Endothelial cell (in vitro differentiated cells): Measurements from ENCODE around the gene SLC16A8. TPM values are rescaled to one million over a fixed set of nuclear protein-coding genes. Genes with fewer than 3 reads are reported as not detected.

Source experiments
- DNase-seq: peaks from one replicate; pipeline ENCODE4 v3.0.0; 2021; ENCODE audit warnings: low spot score
- H3K27ac Mint-ChIP-seq: one replicate; pipeline ENCODE4 v1.8.0; 2021; ENCODE audit warnings: mixed read lengths, inconsistent platforms; ENCODE audit not compliant: unreplicated experiment
- H3K27me3 Mint-ChIP-seq: one replicate; pipeline ENCODE4 v1.8.0; 2021; ENCODE audit warnings: mild to moderate bottlenecking, moderate library complexity, mixed read lengths, inconsistent platforms; ENCODE audit not compliant: unreplicated experiment
- H3K36me3 Mint-ChIP-seq: one replicate; pipeline ENCODE4 v1.8.0; 2021; ENCODE audit warnings: mild to moderate bottlenecking, low read depth, mixed read lengths, inconsistent platforms; ENCODE audit not compliant: unreplicated experiment
- H3K4me1 Mint-ChIP-seq: one replicate; pipeline ENCODE4 v1.8.0; 2021; ENCODE audit warnings: mild to moderate bottlenecking, mixed read lengths, inconsistent platforms; ENCODE audit not compliant: unreplicated experiment
- H3K4me3 Mint-ChIP-seq: one replicate; pipeline ENCODE4 v1.8.0; 2021; ENCODE audit warnings: mild to moderate bottlenecking, mixed read lengths, inconsistent platforms; ENCODE audit not compliant: unreplicated experiment
- H3K9me3 Mint-ChIP-seq: one replicate; pipeline ENCODE4 v1.8.0; 2021; ENCODE audit warnings: mixed read lengths, inconsistent platforms; ENCODE audit not compliant: unreplicated experiment
- total RNA-seq: library from RNA; stranded (reverse); fragmentation: NEBNext Ultra II Directional; extraction: Animal tissue kit (Norgen Biotek cat#: 25700); gene quantifications from one replicate; pipeline ENCODE4 v1.2.1, GENCODE V29; 2021; ENCODE audit not compliant: unreplicated experiment
- TF ChIP-seq, protein P1 (sequence below): fragments of 200-600 bp; sonication (generic); IDR thresholded peaks from one replicate; pipeline ENCODE4 v1.5.0; 2021; ENCODE audit warnings: antibody characterized with exemption; ENCODE audit not compliant: unreplicated experiment

SLC16A8 gene
- total RNA-seq, 1 donor from 2014 or later = not detected

DNA sequence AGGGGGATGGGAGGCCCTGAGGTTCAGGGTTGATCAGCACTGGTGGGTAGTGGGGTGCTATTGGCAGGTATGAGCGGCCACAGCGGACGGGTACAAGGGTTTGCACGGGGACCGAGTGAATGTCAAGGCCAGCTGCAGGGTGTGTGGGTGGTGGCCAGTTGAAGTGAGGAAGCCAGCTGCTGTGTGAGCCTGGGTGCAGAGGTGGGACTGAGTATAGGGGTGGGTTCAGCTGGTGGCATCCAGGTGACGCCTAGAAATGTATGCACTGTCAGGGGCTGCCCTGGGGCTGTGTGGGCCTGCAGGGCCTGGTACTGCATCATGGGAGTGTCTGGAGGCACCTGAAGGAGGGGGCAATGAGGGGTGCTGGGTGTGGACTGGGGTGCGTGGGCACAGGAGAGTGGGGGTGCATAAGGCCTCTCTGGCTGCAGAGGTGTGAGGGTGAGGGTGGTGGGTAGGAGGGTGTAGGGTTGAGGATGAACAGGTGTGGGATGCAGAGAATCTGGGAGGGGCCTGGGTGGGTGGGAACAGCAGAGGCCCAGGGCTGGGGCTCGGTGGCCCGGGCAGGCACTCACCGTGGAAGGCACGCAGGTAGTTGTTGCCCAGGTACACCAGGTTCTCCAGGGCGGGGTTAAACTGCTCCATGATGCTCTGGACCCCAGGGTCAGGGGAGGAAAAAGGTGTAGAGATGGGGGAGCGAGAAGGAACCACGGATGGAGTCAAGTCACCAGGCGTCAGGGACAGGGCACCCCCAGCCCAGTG is 24.8 kb upstream of the SLC16A8 start:
- H3K9me3 Mint-ChIP-seq = no peaks in the 10 kb centered on the region
- TF ChIP-seq, protein P1, sequence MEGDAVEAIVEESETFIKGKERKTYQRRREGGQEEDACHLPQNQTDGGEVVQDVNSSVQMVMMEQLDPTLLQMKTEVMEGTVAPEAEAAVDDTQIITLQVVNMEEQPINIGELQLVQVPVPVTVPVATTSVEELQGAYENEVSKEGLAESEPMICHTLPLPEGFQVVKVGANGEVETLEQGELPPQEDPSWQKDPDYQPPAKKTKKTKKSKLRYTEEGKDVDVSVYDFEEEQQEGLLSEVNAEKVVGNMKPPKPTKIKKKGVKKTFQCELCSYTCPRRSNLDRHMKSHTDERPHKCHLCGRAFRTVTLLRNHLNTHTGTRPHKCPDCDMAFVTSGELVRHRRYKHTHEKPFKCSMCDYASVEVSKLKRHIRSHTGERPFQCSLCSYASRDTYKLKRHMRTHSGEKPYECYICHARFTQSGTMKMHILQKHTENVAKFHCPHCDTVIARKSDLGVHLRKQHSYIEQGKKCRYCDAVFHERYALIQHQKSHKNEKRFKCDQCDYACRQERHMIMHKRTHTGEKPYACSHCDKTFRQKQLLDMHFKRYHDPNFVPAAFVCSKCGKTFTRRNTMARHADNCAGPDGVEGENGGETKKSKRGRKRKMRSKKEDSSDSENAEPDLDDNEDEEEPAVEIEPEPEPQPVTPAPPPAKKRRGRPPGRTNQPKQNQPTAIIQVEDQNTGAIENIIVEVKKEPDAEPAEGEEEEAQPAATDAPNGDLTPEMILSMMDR = no peak
- H3K4me1 Mint-ChIP-seq = no peaks in the 10 kb centered on the region
- no peak for DNase-seq
- no peaks in the 10 kb centered on the region for H3K36me3 Mint-ChIP-seq
- H3K27ac Mint-ChIP-seq = no peak overlapping the region
- peaks cover 14% of the 10 kb centered on the region for H3K27me3 Mint-ChIP-seq
- no peak overlapping the region for H3K4me3 Mint-ChIP-seq

DNA sequence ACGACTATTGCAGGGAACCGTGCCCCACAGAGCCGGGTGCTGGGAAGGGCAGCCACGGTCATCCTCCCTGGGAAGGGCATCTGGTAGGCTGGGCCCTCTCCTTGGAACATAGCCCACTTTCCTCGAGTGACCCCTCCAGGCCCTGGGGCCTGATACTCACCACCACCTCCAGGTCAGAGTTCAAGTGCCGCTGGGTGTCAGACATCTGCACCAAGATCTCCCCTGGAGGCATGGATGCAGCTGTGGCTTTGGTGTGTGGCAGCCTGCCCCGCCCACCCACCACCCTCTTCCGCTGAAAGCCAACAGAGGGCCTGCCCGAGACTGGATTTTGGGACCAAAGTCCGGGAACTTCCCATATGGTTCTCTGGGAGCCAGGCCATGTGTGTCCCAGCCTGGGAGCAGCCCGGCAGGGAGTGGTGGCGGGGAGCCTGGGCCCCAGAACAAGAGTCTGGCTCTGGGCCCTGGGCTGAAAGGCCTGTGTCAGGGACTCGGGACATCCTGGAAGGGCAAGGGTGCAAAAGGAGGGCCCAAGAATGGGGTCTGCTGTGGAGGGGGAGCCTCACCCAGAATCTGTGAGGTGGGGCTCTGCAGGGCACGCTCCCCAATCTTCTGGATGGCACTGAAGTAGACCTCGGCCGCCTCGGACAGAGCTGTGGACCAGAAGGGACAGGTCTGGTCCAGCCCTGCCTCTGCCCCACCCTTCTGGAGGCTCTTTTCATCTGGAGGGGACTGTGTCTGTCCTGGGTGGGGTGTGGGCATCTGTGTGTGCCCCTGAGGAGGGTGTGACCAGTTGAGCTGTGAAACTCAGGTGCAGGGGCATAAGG is 23.9 kb upstream of the SLC16A8 start:
- Mint-ChIP-seq H3K9me3 (no peaks in the 10 kb centered on the region), H3K4me3 (no peak overlapping the region), H3K27me3 (peaks cover 10% of the 10 kb centered on the region), H3K27ac (no peak overlapping the region), H3K36me3 (no peaks in the 10 kb centered on the region), H3K4me1 (no peaks in the 10 kb centered on the region)
- TF ChIP-seq, protein P1 = no peak
- DNase-seq = no peak

DNA sequence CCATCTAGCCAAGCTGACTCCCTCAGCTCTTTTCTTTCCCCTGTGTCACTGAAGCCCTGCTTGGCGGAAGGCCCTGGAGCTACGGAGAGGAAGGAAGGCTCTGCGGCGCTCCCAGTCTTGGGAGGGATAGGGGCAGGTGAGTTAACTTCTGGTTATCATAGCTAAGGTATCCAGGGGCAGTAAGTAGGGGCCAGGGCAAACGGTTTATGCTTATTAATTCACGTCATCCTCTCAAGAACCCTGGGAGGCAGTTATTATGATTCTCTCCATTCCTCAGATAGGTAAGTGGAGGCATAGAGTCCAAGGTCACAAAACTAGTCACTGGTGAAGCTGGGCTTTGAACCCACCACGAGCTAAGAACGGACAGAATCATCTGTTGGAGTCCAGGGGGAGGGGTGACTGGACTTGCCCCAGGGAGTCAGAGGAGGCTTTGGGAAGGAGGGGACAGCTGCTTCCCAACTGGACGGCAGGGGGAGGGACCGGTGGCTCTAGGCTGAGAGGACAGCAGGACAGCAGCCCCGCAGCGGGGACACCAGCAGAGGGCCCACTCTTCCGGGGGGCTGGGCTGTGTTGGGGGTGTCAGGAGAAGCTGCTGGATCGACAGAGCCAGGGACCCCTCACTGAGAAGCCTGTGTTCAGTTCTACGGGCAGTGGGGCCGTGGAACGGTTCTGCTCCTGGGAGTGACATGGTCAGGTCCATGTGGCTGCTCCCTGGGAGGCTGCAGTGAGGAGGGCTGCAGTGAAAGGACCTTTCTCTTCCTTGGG is 23.0 kb upstream of the SLC16A8 start:
- Mint-ChIP-seq H3K36me3 (no peaks in the 10 kb centered on the region), H3K4me3 (no peak overlapping the region), H3K27me3 (peaks cover 8% of the 10 kb centered on the region), H3K4me1 (peaks cover 5% of the 10 kb centered on the region), H3K9me3 (no peaks in the 10 kb centered on the region), H3K27ac (no peak overlapping the region)
- TF ChIP-seq, protein P1 = no peak
- DNase-seq = no peak

DNA sequence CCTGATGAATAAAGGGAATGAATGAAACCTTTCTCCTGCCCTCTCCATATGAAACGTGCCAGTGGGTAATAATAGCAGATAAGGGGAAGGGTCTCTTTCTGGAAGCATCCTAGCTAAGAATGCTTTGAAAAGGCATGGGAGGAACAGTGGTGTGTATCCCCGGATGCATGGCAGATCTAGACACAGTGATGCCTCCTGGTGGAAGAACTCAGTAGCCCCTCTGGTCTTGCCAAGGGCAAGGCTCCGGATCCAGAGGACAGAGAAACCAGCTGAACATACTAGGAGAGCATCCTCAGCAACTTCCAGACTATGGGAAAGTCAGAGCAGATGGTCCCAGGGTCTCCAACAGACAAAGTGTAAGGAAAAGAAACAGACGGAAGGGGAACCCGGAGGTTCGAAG is 20.1 kb upstream of the SLC16A8 start:
- no peak for DNase-seq
- no peaks in the 10 kb centered on the region for H3K36me3 Mint-ChIP-seq

More for the DNA sequence above, 20.1 kb upstream of the SLC16A8 start:
- no peak overlapping the region for H3K4me3 Mint-ChIP-seq
- TF ChIP-seq, protein P1 = no peak
- H3K27me3 Mint-ChIP-seq = peaks cover 5% of the 10 kb centered on the region
- H3K4me1 Mint-ChIP-seq = peaks cover 12% of the 10 kb centered on the region
- no peak overlapping the region for H3K27ac Mint-ChIP-seq
- H3K9me3 Mint-ChIP-seq = no peaks in the 10 kb centered on the region
